Upper lobe of left lung (tissue), 4 donors: ENCODE measurements around the gene C5orf52.

Source experiments
- CTCF ChIP-seq, 6 experiments: fragments of 450-650 bp in 4 of 6; fragments of 200-600 bp in 2 of 6; sonication (generic) in 2 of 6; IDR thresholded peaks; one replicate each; pipeline ENCODE4 v1.5.1; 2016 to 2019; ENCODE audit warnings: antibody characterized with exemption in 6 of 6
- EP300 ChIP-seq, 4 donors: sonication (generic); formaldehyde crosslinking; IDR thresholded peaks; one replicate each; pipeline ENCODE4 v1.5.1; 2017; ENCODE audit warnings: antibody characterized with exemption in 4 of 4, control low read depth in 2 of 4
- POLR2AphosphoS5 ChIP-seq, 2 donors: sonication (generic); formaldehyde crosslinking; IDR thresholded peaks; one replicate each; pipeline ENCODE4 v1.5.1; 2017; ENCODE audit warnings: antibody characterized with exemption in 2 of 2

- TF ChIP-seq CTCF (IDR thresholded peaks at IDR 0.05): no peak
- TF ChIP-seq EP300 (IDR thresholded peaks at IDR 0.05): no peak
- no peak for TF ChIP-seq POLR2AphosphoS5 (IDR thresholded peaks at IDR 0.05)
Measured at GRCh38 chr5:157671592-157672330, 428 bp downstream of the C5orf52 start.
